ENCODE measurements around the gene GRPEL2.

DNA sequence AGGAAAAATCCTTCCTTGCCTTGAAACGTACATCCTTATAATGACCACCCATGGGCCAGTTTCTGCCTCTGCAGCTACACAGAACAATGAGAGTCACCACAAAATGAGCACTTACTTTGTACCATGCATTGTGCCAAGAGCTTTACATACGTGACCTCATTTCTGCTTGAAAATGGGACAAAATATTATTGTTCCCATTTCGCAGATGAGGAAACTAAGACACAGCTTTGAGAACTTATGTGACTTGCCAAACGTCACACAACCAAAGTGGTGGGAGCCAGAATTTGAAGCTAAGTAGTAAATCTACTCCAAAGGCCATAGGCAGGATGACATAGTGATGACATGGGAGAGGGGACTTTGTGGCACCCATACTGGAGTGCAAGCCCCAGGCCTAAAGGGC, 34.8 kb upstream of the GRPEL2 start:
- TF ChIP-seq, protein P1, sequence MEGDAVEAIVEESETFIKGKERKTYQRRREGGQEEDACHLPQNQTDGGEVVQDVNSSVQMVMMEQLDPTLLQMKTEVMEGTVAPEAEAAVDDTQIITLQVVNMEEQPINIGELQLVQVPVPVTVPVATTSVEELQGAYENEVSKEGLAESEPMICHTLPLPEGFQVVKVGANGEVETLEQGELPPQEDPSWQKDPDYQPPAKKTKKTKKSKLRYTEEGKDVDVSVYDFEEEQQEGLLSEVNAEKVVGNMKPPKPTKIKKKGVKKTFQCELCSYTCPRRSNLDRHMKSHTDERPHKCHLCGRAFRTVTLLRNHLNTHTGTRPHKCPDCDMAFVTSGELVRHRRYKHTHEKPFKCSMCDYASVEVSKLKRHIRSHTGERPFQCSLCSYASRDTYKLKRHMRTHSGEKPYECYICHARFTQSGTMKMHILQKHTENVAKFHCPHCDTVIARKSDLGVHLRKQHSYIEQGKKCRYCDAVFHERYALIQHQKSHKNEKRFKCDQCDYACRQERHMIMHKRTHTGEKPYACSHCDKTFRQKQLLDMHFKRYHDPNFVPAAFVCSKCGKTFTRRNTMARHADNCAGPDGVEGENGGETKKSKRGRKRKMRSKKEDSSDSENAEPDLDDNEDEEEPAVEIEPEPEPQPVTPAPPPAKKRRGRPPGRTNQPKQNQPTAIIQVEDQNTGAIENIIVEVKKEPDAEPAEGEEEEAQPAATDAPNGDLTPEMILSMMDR (IDR thresholded peaks at IDR 0.05), result no peak
- TF ChIP-seq POLR2AphosphoS5 (IDR thresholded peaks at IDR 0.05), result no peak
